HG03045 (cell line): ENCODE measurements around the gene SLC41A3.
"Not testable (repeated sequence)": the region's sequence is repeated elsewhere in the genome, so short reads cannot be mapped to it uniquely, and the experiment has no call there.

Source experiments
- ATAC-seq: cut with Tn5 transposase; IDR thresholded peaks from one replicate; pipeline ENCODE4 v1.9.1; 2021; ENCODE audit warnings: mild to moderate bottlenecking, moderate library complexity; ENCODE audit not compliant: unreplicated experiment

SLC41A3 gene

DNA sequence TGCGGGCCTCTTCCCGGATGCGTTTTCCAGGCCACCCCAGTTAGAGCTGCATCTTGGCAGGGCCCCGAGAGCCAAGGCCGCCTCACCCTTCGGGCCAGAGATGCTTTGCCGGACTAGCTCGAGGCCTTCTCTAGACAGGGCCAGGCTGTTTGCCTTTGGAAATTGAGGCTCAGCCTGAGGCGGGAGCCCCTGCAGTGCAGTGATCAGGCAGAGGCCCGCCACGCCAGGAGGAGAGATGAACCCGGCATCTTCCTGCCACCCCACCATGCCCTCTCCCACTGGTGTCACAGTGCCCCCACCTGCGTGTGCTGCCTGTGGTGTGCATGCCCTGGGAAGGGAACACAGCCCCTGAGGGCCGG is 123.9 kb downstream of the SLC41A3 start:
- no peak for ATAC-seq

GRCh38 chr3:125959317-125960065 is 124.4 kb downstream of the SLC41A3 start:
- ATAC-seq: no peak

GRCh38 chr3:125958511-125959316 is 125.2 kb downstream of the SLC41A3 start:
- ATAC-seq: no peak

GRCh38 chr3:125957674-125958510 is 126.0 kb downstream of the SLC41A3 start:
- no peak for ATAC-seq

DNA sequence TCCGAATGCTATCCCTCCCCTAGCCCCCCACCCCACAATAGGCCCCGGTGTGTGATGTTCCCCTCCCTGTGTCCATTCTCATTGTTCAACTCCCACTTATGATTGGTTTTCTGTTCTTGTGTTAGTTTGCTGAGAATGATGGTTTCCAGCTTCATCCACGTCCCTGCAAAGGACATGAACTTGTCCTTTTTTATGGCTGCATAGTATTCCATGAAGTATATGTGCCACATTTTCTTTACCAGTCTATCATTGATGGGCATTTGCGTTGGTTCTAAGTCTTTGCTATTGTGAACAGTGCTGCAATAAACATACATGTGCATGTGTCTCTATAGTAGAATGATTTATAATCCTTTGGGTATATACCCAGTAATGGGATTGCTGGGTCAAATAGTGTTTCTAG is 126.9 kb downstream of the SLC41A3 start:
- ATAC-seq: not testable (repeated sequence)
